Upper lobe of right lung (tissue), 1 donor: ENCODE measurements around the gene SLC9A2. TPM values are rescaled to one million over a fixed set of nuclear protein-coding genes. Genes with fewer than 3 reads are reported as not detected.

Source experiments
- ATAC-seq: fragments of 200-7000 bp; cut with Tn5 transposase; one replicate; pipeline ENCODE4 v1.9.1; 2020; ENCODE audit warnings: mild to moderate bottlenecking, moderate library complexity
- DNase-seq: peaks from one replicate; pipeline ENCODE4 v3.0.0-alpha.2; 2020
- H3K27ac ChIP-seq: fragments of 200-600 bp; one replicate; pipeline ENCODE4 v1.8.0; 2022
- H3K27me3 ChIP-seq: fragments of 200-600 bp; one replicate; pipeline ENCODE4 v1.8.0; 2022; ENCODE audit warnings: mild to moderate bottlenecking
- H3K36me3 ChIP-seq: fragments of 200-600 bp; one replicate; pipeline ENCODE4 v1.8.0; 2022
- H3K4me1 ChIP-seq: fragments of 200-600 bp; one replicate; pipeline ENCODE4 v1.8.0; 2022
- H3K4me3 ChIP-seq: fragments of 200-600 bp; one replicate; pipeline ENCODE4 v1.8.0; 2022; ENCODE audit warnings: mild to moderate bottlenecking
- H3K9me3 ChIP-seq: fragments of 200-600 bp; one replicate; pipeline ENCODE4 v1.8.0; 2022
- CTCF ChIP-seq: fragments of 200-600 bp; IDR thresholded peaks from one replicate; pipeline ENCODE4 v1.8.0; 2022; ENCODE audit warnings: antibody characterized with exemption
- intact Hi-C: fragments of 100-400 bp; cut with DNase I; formaldehyde crosslinking; loops from one replicate; pipeline ENCODE4 v1.11.0; 2022
- total RNA-seq: library from RNA; stranded (reverse); fragmentation: NEBNext Ultra II Directional; extraction: Animal tissue kit (Norgen Biotek cat#: 25700); gene quantifications from one replicate; pipeline ENCODE4 v1.2.1, GENCODE V29; 2021
- donor health status: DM: no; HTN: yes; CAD: no; lungs with severe emphysema.

The SLC9A2 gene
- total RNA-seq, 1 donor from 2014 or later, result 0.58 TPM

GRCh38 chr2:102743259-102743658 lies 123.9 kb downstream of the SLC9A2 start:
- intact Hi-C loops, result no loop called here
- Histone ChIP-seq H3K36me3 (no peaks in the 10 kb centered on the region), H3K9me3 (no peaks in the 10 kb centered on the region), H3K4me1 (no peaks in the 10 kb centered on the region), H3K27me3 (no peaks in the 10 kb centered on the region), H3K27ac (no peak overlapping the region), H3K4me3 (no peak overlapping the region)
- TF ChIP-seq CTCF, result no peak
- no peak for ATAC-seq
- DNase-seq, result no peak

DNA sequence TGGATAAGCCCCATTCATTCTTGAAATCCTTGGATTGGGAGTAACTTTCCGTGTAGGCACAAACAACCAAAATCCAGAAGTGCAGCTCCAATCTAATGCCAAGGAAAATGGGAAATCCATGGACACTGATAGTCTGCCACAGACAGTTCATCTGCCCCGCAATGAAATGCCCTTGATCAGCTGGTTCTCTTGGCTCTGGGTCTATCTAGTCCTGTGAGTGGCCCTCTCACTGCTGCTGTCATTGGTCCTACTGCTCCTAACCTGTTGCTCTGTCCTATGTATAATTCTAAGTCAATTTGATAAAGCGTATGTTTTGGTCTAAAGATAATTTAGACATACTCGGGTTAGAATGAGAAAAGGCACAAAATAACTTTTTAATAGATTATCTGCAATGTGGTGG lies 128.8 kb downstream of the SLC9A2 start:
- Histone ChIP-seq H3K27me3 (no peaks in the 10 kb centered on the region), H3K27ac (no peak overlapping the region), H3K4me3 (no peak overlapping the region), H3K9me3 (no peaks in the 10 kb centered on the region), H3K4me1 (no peaks in the 10 kb centered on the region), H3K36me3 (no peaks in the 10 kb centered on the region)
- intact Hi-C loops, result loop anchor here (5.0 kb wide), 1 partner anchor 49 kb away; no protein-coding TSS in a partner anchor
- DNase-seq (no peak), ATAC-seq (no peak)
- TF ChIP-seq CTCF, result no peak

GRCh38 chr2:102749938-102750337 lies 130.6 kb downstream of the SLC9A2 start:
- Histone ChIP-seq H3K36me3 (no peaks in the 10 kb centered on the region), H3K4me1 (no peaks in the 10 kb centered on the region), H3K4me3 (no peak overlapping the region), H3K27me3 (no peaks in the 10 kb centered on the region), H3K9me3 (no peaks in the 10 kb centered on the region), H3K27ac (no peak overlapping the region)
- TF ChIP-seq CTCF, result no peak
- ATAC-seq (no peak), DNase-seq (no peak)
- intact Hi-C loops, result loop anchor here (5.0 kb wide), 1 partner anchor 47 kb away; no protein-coding TSS in a partner anchor

DNA sequence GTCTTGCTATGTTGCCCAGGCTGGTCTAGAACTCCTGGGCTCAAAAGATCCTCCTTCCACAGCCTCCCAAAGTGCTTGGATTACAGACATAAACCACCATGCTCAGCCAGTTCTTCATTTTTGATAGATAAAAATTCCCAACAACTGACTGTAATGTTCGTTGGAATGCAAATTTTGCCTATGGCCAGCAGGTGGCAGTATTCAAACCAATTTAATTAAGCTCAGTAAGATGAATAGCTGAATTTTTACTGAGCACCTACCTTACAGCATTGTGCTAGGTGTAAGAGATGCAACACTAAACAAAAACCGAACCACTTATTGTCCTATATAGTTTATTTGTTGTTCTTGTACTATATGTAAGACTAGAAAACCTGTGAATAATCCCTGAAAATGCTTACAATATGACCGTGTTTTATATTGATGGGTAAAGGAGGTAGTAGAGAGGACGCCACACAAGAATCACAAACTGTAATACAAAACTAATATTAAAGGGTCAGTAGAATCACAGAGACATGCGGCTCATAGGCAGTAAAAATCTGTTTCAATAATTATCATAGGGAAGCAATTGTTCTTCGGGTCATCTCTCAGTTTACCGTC lies 134.3 kb downstream of the SLC9A2 start:
- no peaks in the 10 kb centered on the region for H3K36me3 ChIP-seq
- ATAC-seq (peak; percentile 65), DNase-seq (no peak)
- H3K9me3 ChIP-seq, result no peaks in the 10 kb centered on the region
- H3K27ac ChIP-seq, result no peak overlapping the region
- H3K4me1 ChIP-seq, result no peaks in the 10 kb centered on the region
- intact Hi-C loops, result no loop called here
- H3K27me3 ChIP-seq, result no peaks in the 10 kb centered on the region
- no peak overlapping the region for H3K4me3 ChIP-seq
- peak; percentile 83 for TF ChIP-seq CTCF

DNA sequence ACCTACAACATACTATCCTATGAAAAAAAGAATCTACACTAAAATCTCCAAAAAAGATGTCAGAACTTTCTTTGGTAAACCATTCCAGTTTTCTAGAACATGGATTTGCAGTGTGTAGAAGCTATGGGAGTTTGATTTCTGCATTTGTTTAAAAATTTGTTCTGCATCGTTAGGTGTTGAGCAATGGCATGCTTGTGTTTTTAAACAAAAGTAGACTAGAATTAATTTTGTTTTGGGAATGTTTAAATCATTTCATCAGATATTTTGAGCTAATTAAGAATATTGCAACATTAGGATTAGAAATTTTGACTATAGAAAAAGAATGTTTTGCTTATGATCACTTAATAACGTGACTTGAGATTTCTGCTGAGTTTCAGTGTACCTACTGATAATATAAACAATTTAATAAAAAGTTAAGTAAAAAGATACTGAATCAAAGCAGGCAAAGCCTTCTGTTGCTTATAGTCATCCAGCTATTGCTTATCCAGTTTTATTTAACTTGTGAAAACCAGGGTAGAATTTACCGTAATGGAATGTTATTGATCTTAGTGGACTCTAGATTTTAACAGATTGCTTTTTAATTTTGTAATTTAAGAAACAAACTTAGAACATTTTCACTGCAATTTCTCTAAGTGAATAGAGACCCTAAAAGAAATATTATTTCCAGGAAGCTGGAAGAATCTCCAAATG lies 135.2 kb downstream of the SLC9A2 start:
- Histone ChIP-seq H3K36me3 (no peaks in the 10 kb centered on the region), H3K27me3 (no peaks in the 10 kb centered on the region), H3K4me1 (no peaks in the 10 kb centered on the region), H3K9me3 (no peaks in the 10 kb centered on the region), H3K4me3 (no peak overlapping the region), H3K27ac (no peak overlapping the region)
- no peak for TF ChIP-seq CTCF
- no peak for DNase-seq
- intact Hi-C loops, result no loop called here
- no peak for ATAC-seq
